Measurements from ENCODE around the gene KSR1. TPM values are rescaled to one million over a fixed set of nuclear protein-coding genes. Genes with fewer than 3 reads are reported as not detected.

Gene KSR1
- total and polyA plus RNA-seq, 9 of the 15 experiments (the other 6 are each of a cell fraction or from before 2014, with no cell fraction given), result 1.4 to 51.7 (median 18.4) TPM

- TF ChIP-seq ATF1 (CRISPR knock-in tag; IDR thresholded peaks at IDR 0.05), result no peak
- TF ChIP-seq ATF1 (tag; IDR thresholded peaks at IDR 0.05), result no peak
Measured at GRCh38 chr17:27419156-27419555, 37.1 kb upstream of the KSR1 start (continued).

DNA sequence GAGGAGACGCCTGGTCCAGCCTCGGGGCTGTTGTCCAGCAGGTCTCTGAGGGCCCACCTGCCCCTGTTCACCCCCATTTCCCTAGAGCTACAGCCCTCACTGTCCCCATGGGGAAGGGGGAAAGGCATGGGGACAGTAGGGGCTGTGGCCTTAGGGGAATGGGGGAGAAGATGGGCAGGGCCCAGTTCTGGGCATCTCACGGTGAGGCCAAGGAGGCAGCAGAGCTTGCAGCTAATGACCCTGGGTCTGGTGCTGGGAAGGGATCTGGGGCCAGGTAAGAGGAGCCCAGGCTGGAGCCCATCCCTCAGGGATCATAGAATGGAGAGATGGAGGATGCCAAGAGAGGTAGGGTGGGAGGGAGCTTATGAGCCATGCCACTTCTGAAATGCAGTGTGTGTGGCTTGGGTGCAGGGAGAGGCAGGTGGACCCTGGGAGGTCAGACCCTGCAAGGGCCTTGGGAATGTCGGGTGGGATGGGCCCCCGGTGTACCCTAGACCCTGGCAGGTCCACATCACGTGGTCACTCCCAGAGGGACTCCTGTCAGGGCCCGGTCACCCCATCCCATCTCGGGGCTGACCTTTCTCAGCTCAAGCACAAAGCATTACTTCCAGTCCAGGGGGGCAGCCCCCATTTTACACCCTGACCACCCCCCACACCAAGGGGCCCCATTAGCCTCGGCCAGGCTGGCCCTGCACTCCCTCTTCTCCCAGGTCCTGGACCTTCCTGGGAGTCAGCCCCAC lies 35.9 kb upstream of the KSR1 start:
- in situ Hi-C loops (cut with MboI), result no loop called here
- ATAC-seq, result no peak
- no peaks in the 10 kb centered on the region for H4K20me1 ChIP-seq (replicated peaks; ENCODE audit: control insufficient read depth, insufficient read depth, low read length)
- H2AFZ ChIP-seq (ENCODE audit: low read depth, low read length), result no peak overlapping the region
- H3K9ac ChIP-seq (ENCODE audit: insufficient read depth in 1 of 2, low read depth in 2 of 2, low read length in 2 of 2), result 0 out of 4 replicates have a peak overlapping the region, but pooled peaks of 1 of the 2 experiments have one; percentile 32
- no peak for FAIRE-seq
- no peak overlapping the region for H3K4me3 ChIP-seq
- H3K27me3 ChIP-seq (ENCODE audit: control insufficient read depth in 2 of 2, insufficient read depth in 2 of 2, low read length in 2 of 2), result no peaks in the 10 kb centered on the region
- no peaks in the 10 kb centered on the region for H3K9me1 ChIP-seq (ENCODE audit: control insufficient read depth, insufficient read depth, low read length)
- DNase-seq (ENCODE audit: extremely low read depth in 1 of 4, low spot score in 3 of 4), result no peak
- no peaks in the 10 kb centered on the region for H3K79me2 ChIP-seq (ENCODE audit: control insufficient read depth, insufficient read depth, low read length)
- ChIA-PET POLR2A (interaction anchor here (0.6 to 0.8 kb wide), 4 partner anchors 12 to 140 kb away, joined by 3 to 4 read pairs (median 3); no protein-coding TSS in a partner anchor), CTCF (ENCODE audit: low intra/inter-chr PET ratio) (no interaction called here)
- no peak overlapping the region for H3K4me2 ChIP-seq (ENCODE audit: insufficient read depth, low read length)
- intact Hi-C loops (cut with micrococcal nuclease), result no loop called here
- H3K36me3 ChIP-seq (ENCODE audit: control insufficient read depth, insufficient read depth, low read length), result no peaks in the 10 kb centered on the region
- H3K9me3 ChIP-seq (replicated peaks; ENCODE audit: control insufficient read depth, insufficient read depth, low read depth, low read length), result no peaks in the 10 kb centered on the region
- H3K27ac ChIP-seq (ENCODE audit: extremely low read depth, low read depth, low read length), result no peak overlapping the region
- 20% methylated on average over 7 of the region's 9 CpGs for WGBS (ENCODE audit: insufficient coverage, low coverage, missing lambda C conversion rate)
- peaks cover 0 to 5% of the 10 kb centered on the region in 2 experiments; a peak in 3 of 5 replicates for H3K4me1 ChIP-seq (replicated peaks in 1 of 2; ENCODE audit: control insufficient read depth in 2 of 2, insufficient read depth in 2 of 2, low read length in 2 of 2)
- no TSS peak for BruUV-seq (replicated peaks)
- TF ChIP-seq TFAM (CRISPR knock-in tag; conservative IDR thresholded peaks at IDR 0.05), result no peak
- TF ChIP-seq FOXA3 (CRISPR knock-in tag; conservative IDR thresholded peaks at IDR 0.05 in 1 of 2, IDR thresholded peaks at IDR 0.05 in 1 of 2), result no peak
- TF ChIP-seq ZKSCAN8 (CRISPR knock-in tag; IDR thresholded peaks at IDR 0.05), result no peak
- no peak for TF ChIP-seq HNRNPH1 (optimal IDR thresholded peaks at IDR 0.05; ENCODE audit: low read depth, low read length)
- no peak for TF ChIP-seq ZNF143 (CRISPR knock-in tag; IDR thresholded peaks at IDR 0.05)
- TF ChIP-seq MAFG (tag; conservative IDR thresholded peaks at IDR 0.05), result no peak
- no peak for TF ChIP-seq DLX4 (CRISPR knock-in tag; IDR thresholded peaks at IDR 0.05)
- TF ChIP-seq POLR2B (IDR thresholded peaks at IDR 0.05; ENCODE audit: low read depth, partially characterized antibody), result no peak
- no peak for TF ChIP-seq TCF7L2 (IDR thresholded peaks at IDR 0.05; ENCODE audit: low read depth, low read length)
- TF ChIP-seq EZH2 (IDR thresholded peaks at IDR 0.05; ENCODE audit: borderline replicate concordance, low read depth, low read length), result no peak
- no peak for TF ChIP-seq CTCFL (IDR thresholded peaks at IDR 0.05; ENCODE audit: borderline replicate concordance, insufficient read depth, low read depth, low read length, poor library complexity, severe bottlenecking)
- no peak for TF ChIP-seq HNRNPLL (IDR thresholded peaks at IDR 0.05; ENCODE audit: low read depth, low read length, poor library complexity, severe bottlenecking)
- TF ChIP-seq, protein P1, sequence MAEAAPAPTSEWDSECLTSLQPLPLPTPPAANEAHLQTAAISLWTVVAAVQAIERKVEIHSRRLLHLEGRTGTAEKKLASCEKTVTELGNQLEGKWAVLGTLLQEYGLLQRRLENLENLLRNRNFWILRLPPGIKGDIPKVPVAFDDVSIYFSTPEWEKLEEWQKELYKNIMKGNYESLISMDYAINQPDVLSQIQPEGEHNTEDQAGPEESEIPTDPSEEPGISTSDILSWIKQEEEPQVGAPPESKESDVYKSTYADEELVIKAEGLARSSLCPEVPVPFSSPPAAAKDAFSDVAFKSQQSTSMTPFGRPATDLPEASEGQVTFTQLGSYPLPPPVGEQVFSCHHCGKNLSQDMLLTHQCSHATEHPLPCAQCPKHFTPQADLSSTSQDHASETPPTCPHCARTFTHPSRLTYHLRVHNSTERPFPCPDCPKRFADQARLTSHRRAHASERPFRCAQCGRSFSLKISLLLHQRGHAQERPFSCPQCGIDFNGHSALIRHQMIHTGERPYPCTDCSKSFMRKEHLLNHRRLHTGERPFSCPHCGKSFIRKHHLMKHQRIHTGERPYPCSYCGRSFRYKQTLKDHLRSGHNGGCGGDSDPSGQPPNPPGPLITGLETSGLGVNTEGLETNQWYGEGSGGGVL (CRISPR knock-in tag; IDR thresholded peaks at IDR 0.05), result no peak
- no peak for TF ChIP-seq HIVEP1 (CRISPR knock-in tag; IDR thresholded peaks at IDR 0.05)
- no peak for TF ChIP-seq TCF7 (IDR thresholded peaks at IDR 0.05; ENCODE audit: borderline replicate concordance)
